Stomach (tissue), 9 donors: ENCODE results near the gene FTO. TPM values are rescaled to one million over a fixed set of nuclear protein-coding genes. Genes with fewer than 3 reads are reported as not detected.

Experiments used
- DNase-seq, 2 donors: peaks; one replicate each; pipeline versions ENCODE4 v3.0.0 to v3.0.0-alpha.2; 2013 to 2019
- H3K27ac ChIP-seq, 5 donors: fragments of 200-600 bp in 4 of 5; sonication (generic) in 4 of 5; one replicate each; pipeline ENCODE4 v1.5.1; 2013 to 2019; ENCODE audit warnings: mild to moderate bottlenecking in 1 of 5, moderate library complexity in 1 of 5
- H3K27me3 ChIP-seq, 3 donors: fragments of 200-600 bp; sonication (generic); one replicate each; pipeline ENCODE4 v1.5.1; 2017 to 2019; ENCODE audit warnings: mixed run types in 1 of 3
- H3K36me3 ChIP-seq, 4 donors: fragments of 200-600 bp; sonication (generic); 1 replicate in 3 of 4; 2 replicates in 1 of 4; pipeline ENCODE4 v1.5.1; 2016 to 2019
- H3K4me1 ChIP-seq, 4 donors: fragments of 200-600 bp; sonication (generic); one replicate each; pipeline ENCODE4 v1.5.1; 2016 to 2019
- H3K4me3 ChIP-seq, 4 donors: fragments of 200-600 bp; sonication (generic) in 3 of 4; one replicate each; pipeline ENCODE4 v1.5.1; 2016 to 2019; ENCODE audit warnings: mild to moderate bottlenecking in 1 of 4
- H3K9me3 ChIP-seq, 4 donors: fragments of 200-600 bp; sonication (generic); one replicate each; pipeline ENCODE4 v1.5.1; 2016 to 2019
- EP300 ChIP-seq: sonication (generic); formaldehyde crosslinking; IDR thresholded peaks from one replicate; pipeline ENCODE4 v1.6.1; 2017; ENCODE audit warnings: antibody characterized with exemption
- POLR2A ChIP-seq, 4 donors: fragments of 450-650 bp; IDR thresholded peaks; one replicate each; pipeline ENCODE4 v1.6.1; 2016; ENCODE audit warnings: antibody characterized with exemption in 4 of 4, control low read depth in 2 of 4, mild to moderate bottlenecking in 1 of 4, moderate library complexity in 1 of 4
- POLR2AphosphoS5 ChIP-seq, 3 donors: sonication (generic); formaldehyde crosslinking; IDR thresholded peaks; one replicate each; pipeline ENCODE4 v1.6.1; 2016; ENCODE audit warnings: antibody characterized with exemption in 3 of 3
- WGBS, 5 donors: extraction: QIAGEN DNeasy Blood & Tissue Kit in 3 of 5; methylation state at CpG; one replicate each; pipeline versions ENCODE4 v1.1.5 to v1.1.7; 2013 to 2018; 5-methylcytosine and 5-hydroxymethylcytosine counted together
- intact Hi-C: fragments of 100-400 bp; cut with DNase I; formaldehyde crosslinking; loops from one replicate; pipeline ENCODE4 v1.15.1; 2023; ENCODE audit warnings: low total_unique reads
- polyA plus RNA-seq, 3 donors: library from polyadenylated mRNA; stranded (reverse); fragments of 200-250 nt; gene quantifications; one replicate each; pipeline ENCODE4 v1.2.3, GENCODE V29; 2013
- total RNA-seq, 5 donors: library from RNA; depleted of rRNA; stranded (reverse); fragments of >200 nt; gene quantifications; one replicate each; pipeline versions ENCODE4 v1.1.0 to v1.2.3, GENCODE V29; 2014 to 2016
- TF ChIP-seq, protein P1 (sequence below), 7 experiments: fragments of 450-650 bp in 4 of 7; fragments of 200-600 bp in 3 of 7; sonication (generic) in 3 of 7; IDR thresholded peaks; one replicate each; pipeline ENCODE4 v1.5.1; 2016 to 2019; ENCODE audit warnings: antibody characterized with exemption in 7 of 7, control low read depth in 2 of 7, mild to moderate bottlenecking in 1 of 7
- donor health status: healthy with polysubstance abuse.
- donor health status: Bipolar disorder and iron deficiency.
- donor health status: healthy.

FTO gene
- total and polyA plus RNA-seq, 8 donors: 9.3 to 88.7 (median 24.6) TPM

GRCh38 chr16:53852678-53853077 is 148.7 kb downstream of the FTO start:
- Histone ChIP-seq H3K27me3 (no peaks in the 10 kb centered on the region), H3K27ac (no peak overlapping the region), H3K9me3 (peaks cover 0 to 6% (median 0%) of the 10 kb centered on the region in 4 donors), H3K4me1 (no peaks in the 10 kb centered on the region), H3K4me3 (no peak overlapping the region), H3K36me3 (peaks cover 0 to 11% (median 2%) of the 10 kb centered on the region in 4 donors)
- DNase-seq: no peak
- intact Hi-C loops: no loop called here
- TF ChIP-seq, protein P1, sequence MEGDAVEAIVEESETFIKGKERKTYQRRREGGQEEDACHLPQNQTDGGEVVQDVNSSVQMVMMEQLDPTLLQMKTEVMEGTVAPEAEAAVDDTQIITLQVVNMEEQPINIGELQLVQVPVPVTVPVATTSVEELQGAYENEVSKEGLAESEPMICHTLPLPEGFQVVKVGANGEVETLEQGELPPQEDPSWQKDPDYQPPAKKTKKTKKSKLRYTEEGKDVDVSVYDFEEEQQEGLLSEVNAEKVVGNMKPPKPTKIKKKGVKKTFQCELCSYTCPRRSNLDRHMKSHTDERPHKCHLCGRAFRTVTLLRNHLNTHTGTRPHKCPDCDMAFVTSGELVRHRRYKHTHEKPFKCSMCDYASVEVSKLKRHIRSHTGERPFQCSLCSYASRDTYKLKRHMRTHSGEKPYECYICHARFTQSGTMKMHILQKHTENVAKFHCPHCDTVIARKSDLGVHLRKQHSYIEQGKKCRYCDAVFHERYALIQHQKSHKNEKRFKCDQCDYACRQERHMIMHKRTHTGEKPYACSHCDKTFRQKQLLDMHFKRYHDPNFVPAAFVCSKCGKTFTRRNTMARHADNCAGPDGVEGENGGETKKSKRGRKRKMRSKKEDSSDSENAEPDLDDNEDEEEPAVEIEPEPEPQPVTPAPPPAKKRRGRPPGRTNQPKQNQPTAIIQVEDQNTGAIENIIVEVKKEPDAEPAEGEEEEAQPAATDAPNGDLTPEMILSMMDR (IDR thresholded peaks at IDR 0.05): no peak
- TF ChIP-seq POLR2AphosphoS5 (IDR thresholded peaks at IDR 0.05) (no peak), EP300 (no peak), POLR2A (IDR thresholded peaks at IDR 0.05) (no peak)
- WGBS, 5 donors: 90 to 97% (median 94%) methylated on average over 6 of the region's 6 CpGs

- intact Hi-C loops: no loop called here
- Histone ChIP-seq H3K9me3 (peaks cover 0 to 6% (median 0%) of the 10 kb centered on the region in 4 donors), H3K4me3 (no peak overlapping the region)
These were observed 151.1 kb downstream of the FTO start for GRCh38 chr16:53855056-53855455.

GRCh38 chr16:53855511-53855910 is 151.6 kb downstream of the FTO start:
- Histone ChIP-seq H3K36me3 (peaks cover 0 to 10% (median 1%) of the 10 kb centered on the region in 4 donors), H3K27ac (no peak overlapping the region), H3K9me3 (peaks cover 0 to 6% (median 0%) of the 10 kb centered on the region in 4 donors), H3K4me3 (no peak overlapping the region), H3K27me3 (no peaks in the 10 kb centered on the region), H3K4me1 (no peaks in the 10 kb centered on the region)
- no peak for DNase-seq
- 94 to 100% (median 96%) methylated on average over 1 of the region's 1 CpG for WGBS, 5 donors
- TF ChIP-seq, protein P1 (IDR thresholded peaks at IDR 0.05): no peak
- TF ChIP-seq POLR2A (IDR thresholded peaks at IDR 0.05) (no peak), POLR2AphosphoS5 (IDR thresholded peaks at IDR 0.05) (no peak), EP300 (no peak)
- intact Hi-C loops: no loop called here

More at GRCh38 chr16:53855056-53855455, 151.1 kb downstream of the FTO start:
- no peaks in the 10 kb centered on the region for H3K4me1 ChIP-seq
- DNase-seq: no peak
- no peaks in the 10 kb centered on the region for H3K27me3 ChIP-seq
- no peak for TF ChIP-seq POLR2A (IDR thresholded peaks at IDR 0.05)
- H3K27ac ChIP-seq: no peak overlapping the region
- H3K36me3 ChIP-seq: peaks cover 0 to 6% (median 1%) of the 10 kb centered on the region in 4 donors

- TF ChIP-seq EP300 (no peak), POLR2AphosphoS5 (IDR thresholded peaks at IDR 0.05) (no peak), POLR2A (IDR thresholded peaks at IDR 0.05) (no peak)
- TF ChIP-seq, protein P1 (IDR thresholded peaks at IDR 0.05): no peak
- 94 to 98% (median 96%) methylated on average over 2 of the region's 2 CpGs for WGBS, 5 donors
These were observed 156.1 kb downstream of the FTO start for GRCh38 chr16:53859995-53860540.

DNA sequence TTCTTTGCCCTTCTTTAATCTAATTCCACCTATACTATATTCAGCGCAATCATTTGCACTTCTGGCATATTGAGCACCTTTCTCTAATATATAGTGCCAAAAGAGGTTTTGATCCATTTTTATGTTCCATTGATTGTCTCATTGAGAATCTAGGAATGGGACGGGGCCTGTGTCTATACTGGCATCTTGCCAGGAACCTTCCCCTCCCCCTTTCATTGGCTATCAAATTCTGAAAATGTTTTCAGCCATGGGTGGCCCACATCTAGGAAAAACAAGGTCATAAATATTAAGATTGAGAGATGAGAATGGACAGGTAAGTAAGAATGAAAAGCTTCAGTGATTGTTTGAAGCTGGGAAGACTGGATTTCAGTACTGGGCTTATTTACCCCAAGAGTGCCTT is 159.9 kb downstream of the FTO start:
- H3K27ac ChIP-seq: no peak overlapping the region
- no peaks in the 10 kb centered on the region for H3K9me3 ChIP-seq
- H3K4me3 ChIP-seq: no peak overlapping the region
- TF ChIP-seq POLR2A (IDR thresholded peaks at IDR 0.05) (no peak), POLR2AphosphoS5 (IDR thresholded peaks at IDR 0.05) (no peak), EP300 (no peak)
- TF ChIP-seq, protein P1 (IDR thresholded peaks at IDR 0.05): no peak
- H3K4me1 ChIP-seq: peaks cover 0 to 10% (median 8%) of the 10 kb centered on the region in 4 donors
- H3K27me3 ChIP-seq: no peaks in the 10 kb centered on the region
- intact Hi-C loops: no loop called here
- peaks cover 0 to 24% (median 10%) of the 10 kb centered on the region in 4 donors for H3K36me3 ChIP-seq
- 87 to 94% (median 93%) methylated on average over 2 of the region's 2 CpGs for WGBS, 5 donors
- no peak for DNase-seq

More at GRCh38 chr16:53859995-53860540, 156.1 kb downstream of the FTO start:
- DNase-seq: no peak
- intact Hi-C loops: no loop called here
- no peak overlapping the region for H3K4me3 ChIP-seq
- H3K27ac ChIP-seq: no peak overlapping the region
- H3K4me1 ChIP-seq: peaks cover 0 to 4% (median 4%) of the 10 kb centered on the region in 4 donors
- H3K27me3 ChIP-seq: no peaks in the 10 kb centered on the region
- H3K9me3 ChIP-seq: no peaks in the 10 kb centered on the region
- peaks cover 0 to 24% (median 10%) of the 10 kb centered on the region in 4 donors for H3K36me3 ChIP-seq
